BE2C (cell line): ENCODE results near the gene BNIP3.

Experiments used
- DNase-seq: peaks from one replicate; pipeline ENCODE4 v3.0.0-alpha.2; 2020
- H3K27me3 ChIP-seq: fragments of 250-450 bp; sonication (Bioruptor Pico); 2 replicates; pipeline ENCODE4 v1.5.1; 2020; ENCODE audit warnings: mild to moderate bottlenecking
- H3K36me3 ChIP-seq: fragments of 250-450 bp; sonication (Bioruptor Pico); 2 replicates; pipeline ENCODE4 v1.5.1; 2020; ENCODE audit warnings: mild to moderate bottlenecking
- H3K4me1 ChIP-seq: fragments of 250-450 bp; sonication (Bioruptor Pico); 2 replicates; pipeline ENCODE4 v1.5.1; 2020
- H3K4me3 ChIP-seq: 2 replicates; pipeline ENCODE4 v1.5.1; 2011; ENCODE audit warnings: low read depth, low read length
- H3K9me3 ChIP-seq: fragments of 250-450 bp; sonication (Bioruptor Pico); 2 replicates; pipeline ENCODE4 v1.5.1; 2020
- CTCF ChIP-seq: IDR thresholded peaks from 2 replicates; pipeline ENCODE4 v1.5.1; 2012; ENCODE audit warnings: mild to moderate bottlenecking, low read depth, low read length

Gene BNIP3

GRCh38 chr10:131977323-131978096, 4.2 kb downstream of the BNIP3 start:
- H3K4me3 ChIP-seq, result peak overlapping the region; percentile 96; the same call in 1 of the 2 replicates
- no peaks in the 10 kb centered on the region for H3K9me3 ChIP-seq
- H3K27me3 ChIP-seq, result no peaks in the 10 kb centered on the region
- H3K4me1 ChIP-seq, result peaks cover 11% of the 10 kb centered on the region
- no peak for DNase-seq
- no peak for TF ChIP-seq CTCF
- peaks cover 34% of the 10 kb centered on the region for H3K36me3 ChIP-seq

GRCh38 chr10:131975796-131976195, 5.9 kb downstream of the BNIP3 start:
- H3K4me1 ChIP-seq, result peaks cover 14% of the 10 kb centered on the region

DNA sequence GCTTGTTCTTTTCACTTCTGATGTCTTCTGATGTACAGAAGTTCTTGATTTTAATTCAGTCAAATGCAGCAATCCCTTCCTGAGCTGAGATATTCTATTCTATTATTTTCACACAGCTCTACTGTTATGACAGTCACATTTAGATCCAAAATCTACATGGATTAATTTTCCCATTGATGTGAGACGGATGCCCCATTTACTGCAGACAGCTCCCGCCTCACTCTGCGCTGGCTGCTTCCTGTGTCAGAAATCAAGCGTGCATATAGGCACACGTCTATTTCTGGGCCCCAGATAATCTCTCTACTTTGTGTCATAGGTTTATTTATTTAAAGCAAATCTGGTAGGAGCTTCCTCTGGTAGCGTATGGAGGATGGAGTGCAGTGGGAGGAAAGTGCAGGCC, 6.7 kb downstream of the BNIP3 start:
- Histone ChIP-seq H3K9me3 (no peaks in the 10 kb centered on the region), H3K27me3 (no peaks in the 10 kb centered on the region), H3K4me1 (peaks cover 14% of the 10 kb centered on the region), H3K36me3 (peaks cover 57% of the 10 kb centered on the region), H3K4me3 (no peak overlapping the region)
- no peak for TF ChIP-seq CTCF
- DNase-seq, result no peak

More at GRCh38 chr10:131975796-131976195, 5.9 kb downstream of the BNIP3 start:
- H3K9me3 ChIP-seq, result no peaks in the 10 kb centered on the region
- H3K27me3 ChIP-seq, result no peaks in the 10 kb centered on the region
- peaks cover 49% of the 10 kb centered on the region for H3K36me3 ChIP-seq
- DNase-seq, result no peak
- no peak for TF ChIP-seq CTCF
- no peak overlapping the region for H3K4me3 ChIP-seq

DNA sequence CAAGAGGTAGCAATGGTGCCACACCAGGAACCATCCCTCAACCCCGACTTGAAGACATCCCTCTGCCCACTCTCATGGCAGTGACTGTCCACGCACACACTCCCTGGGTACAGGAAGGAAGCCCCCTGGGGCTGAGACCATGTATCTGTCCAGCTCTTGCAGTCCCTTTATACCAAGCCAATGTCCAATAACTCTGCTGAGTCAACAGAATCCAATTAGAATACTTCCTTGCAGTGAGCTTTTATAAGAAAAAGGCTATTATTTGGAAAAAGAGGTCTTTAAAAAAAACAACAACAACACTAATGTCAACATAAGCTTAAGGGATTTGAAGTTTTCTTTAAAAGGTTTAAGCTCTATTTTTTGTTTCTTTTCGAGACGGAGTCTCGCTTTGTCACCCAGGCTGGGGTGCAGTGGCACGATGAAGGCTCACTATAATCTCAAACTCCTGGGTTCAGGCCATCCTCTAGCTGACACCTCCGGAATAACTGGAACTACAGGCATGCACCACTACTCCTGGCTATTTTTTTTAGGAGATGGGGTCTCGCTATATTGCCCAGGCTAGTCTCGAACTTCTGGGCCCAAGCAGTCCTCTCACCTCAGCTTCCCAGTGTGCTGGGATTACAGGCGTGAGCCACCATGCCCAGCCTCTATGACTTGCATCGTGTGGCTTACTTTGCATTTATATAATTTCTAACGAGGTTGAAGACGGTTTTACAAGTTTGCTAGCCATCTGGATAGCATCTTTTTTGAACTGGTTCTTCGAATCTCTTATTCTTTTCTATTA, 7.5 kb downstream of the BNIP3 start:
- no peaks in the 10 kb centered on the region for H3K27me3 ChIP-seq
- no peak overlapping the region for H3K4me3 ChIP-seq
- H3K4me1 ChIP-seq, result peaks cover 14% of the 10 kb centered on the region
- DNase-seq, result no peak
- no peak for TF ChIP-seq CTCF
- peaks cover 59% of the 10 kb centered on the region for H3K36me3 ChIP-seq
- H3K9me3 ChIP-seq, result no peaks in the 10 kb centered on the region

DNA sequence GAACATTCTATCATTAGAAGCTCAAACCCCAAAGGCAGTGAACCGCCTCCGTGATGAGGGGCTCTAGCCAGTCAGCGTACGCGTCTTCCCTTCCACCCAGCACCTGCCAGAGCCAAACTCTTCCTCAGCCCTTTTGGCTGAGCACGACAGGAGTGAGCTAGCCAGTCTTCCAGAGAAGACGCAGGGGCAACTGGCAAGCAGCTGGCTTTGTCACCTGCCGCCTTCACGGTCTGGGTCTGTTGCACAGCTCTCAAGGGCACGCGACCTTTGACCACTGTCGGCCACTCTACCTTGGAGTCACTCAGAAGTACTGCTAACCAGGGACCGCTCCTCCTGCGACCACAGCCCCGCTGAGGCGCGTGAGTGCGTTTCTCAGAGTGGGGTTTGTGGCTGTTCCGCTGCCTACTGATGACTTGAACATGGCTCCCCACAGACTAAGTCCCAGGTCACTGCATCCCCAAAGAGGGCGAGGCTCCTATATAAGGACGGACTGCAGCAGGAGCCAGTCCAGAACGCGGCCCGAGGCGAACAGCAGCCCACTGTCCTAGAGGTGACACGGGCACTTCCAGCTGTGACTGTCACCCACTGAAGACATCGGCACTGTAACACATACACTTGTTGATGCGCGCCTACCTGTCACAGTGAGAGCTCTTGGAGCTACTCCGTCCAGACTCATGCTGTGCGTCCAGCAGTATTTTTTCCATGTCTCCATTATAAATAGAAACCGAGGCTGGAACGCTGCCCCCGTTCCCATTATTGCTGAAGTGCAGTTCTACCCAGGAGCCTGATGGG, 8.4 kb downstream of the BNIP3 start:
- Histone ChIP-seq H3K9me3 (no peaks in the 10 kb centered on the region), H3K27me3 (no peaks in the 10 kb centered on the region), H3K4me3 (no peak overlapping the region), H3K36me3 (peaks cover 67% of the 10 kb centered on the region), H3K4me1 (peaks cover 14% of the 10 kb centered on the region)
- no peak for TF ChIP-seq CTCF
- DNase-seq, result no peak
